ENCODE measurements around the gene DPY19L3. TPM values are rescaled to one million over a fixed set of nuclear protein-coding genes. Genes with fewer than 3 reads are reported as not detected.
A peak's percentile ranks its signal among the peaks of the same experiment; 100 is the strongest.
"Not testable (repeated sequence)": the region's sequence is repeated elsewhere in the genome, so short reads cannot be mapped to it uniquely, and the experiment has no call there.

The DPY19L3 gene, protein sequence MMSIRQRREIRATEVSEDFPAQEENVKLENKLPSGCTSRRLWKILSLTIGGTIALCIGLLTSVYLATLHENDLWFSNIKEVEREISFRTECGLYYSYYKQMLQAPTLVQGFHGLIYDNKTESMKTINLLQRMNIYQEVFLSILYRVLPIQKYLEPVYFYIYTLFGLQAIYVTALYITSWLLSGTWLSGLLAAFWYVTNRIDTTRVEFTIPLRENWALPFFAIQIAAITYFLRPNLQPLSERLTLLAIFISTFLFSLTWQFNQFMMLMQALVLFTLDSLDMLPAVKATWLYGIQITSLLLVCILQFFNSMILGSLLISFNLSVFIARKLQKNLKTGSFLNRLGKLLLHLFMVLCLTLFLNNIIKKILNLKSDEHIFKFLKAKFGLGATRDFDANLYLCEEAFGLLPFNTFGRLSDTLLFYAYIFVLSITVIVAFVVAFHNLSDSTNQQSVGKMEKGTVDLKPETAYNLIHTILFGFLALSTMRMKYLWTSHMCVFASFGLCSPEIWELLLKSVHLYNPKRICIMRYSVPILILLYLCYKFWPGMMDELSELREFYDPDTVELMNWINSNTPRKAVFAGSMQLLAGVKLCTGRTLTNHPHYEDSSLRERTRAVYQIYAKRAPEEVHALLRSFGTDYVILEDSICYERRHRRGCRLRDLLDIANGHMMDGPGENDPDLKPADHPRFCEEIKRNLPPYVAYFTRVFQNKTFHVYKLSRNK
- 6.5 TPM for total RNA-seq
- long read RNA-seq, full-length matches to known transcripts, result 1 of 2 reads
- long read RNA-seq, partial matches to known transcripts, result 0 of 2 reads
- long read RNA-seq, other reads (novel, unspliced or antisense), result 1 of 2 reads

DNA sequence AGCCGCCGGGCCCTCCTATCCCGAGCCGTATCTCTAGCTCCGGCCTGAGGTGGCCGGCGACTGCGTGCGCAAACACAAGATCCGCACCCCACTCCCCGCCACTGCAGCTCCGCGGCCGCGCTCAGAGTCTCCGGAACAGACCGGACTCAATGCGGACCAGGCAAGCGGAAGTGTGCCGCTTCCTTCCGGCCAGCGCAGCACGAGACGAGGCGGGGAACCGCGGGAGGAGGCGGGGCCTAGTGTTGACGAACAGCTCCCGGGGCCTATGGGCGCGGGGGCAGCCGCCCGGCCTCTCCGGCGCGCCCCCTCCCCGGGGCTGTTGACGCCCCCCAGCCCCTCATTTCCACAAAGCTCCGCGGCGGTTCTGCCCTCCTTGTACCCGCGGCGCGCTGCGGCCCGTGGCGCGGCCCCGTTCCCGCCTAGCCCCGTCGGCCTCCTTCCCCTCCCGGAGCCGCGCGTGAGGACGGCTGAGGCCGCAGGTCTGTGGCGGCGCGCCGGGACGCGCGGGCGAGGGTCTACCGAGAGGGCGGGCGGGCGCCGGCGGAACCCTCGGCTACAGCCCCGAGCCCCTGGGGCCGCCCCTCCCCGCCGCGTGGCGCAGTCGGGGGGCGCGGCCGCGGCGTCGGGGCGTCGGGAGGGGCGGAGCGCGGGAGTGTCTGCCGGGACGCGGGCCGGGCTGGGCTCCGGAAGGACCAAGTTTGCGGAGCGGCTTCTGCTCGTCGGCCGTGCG is at the start of gene DPY19L3:
Gene DPY19L3, plus strand, starts transcription at position 340 of the 730 bp plus-strand sequence. CDS start 2,484 bp downstream, outside the sequence.
- intact Hi-C loops (cut with DNase I), result loop anchor here (10.0 kb wide), 1 partner anchor 61 kb away; the partner anchor contains the start of gene ZNF507
- ATAC-seq (ENCODE audit: poor library complexity), result peak; percentile 99
- peak; percentile 98 for DNase-seq

DNA sequence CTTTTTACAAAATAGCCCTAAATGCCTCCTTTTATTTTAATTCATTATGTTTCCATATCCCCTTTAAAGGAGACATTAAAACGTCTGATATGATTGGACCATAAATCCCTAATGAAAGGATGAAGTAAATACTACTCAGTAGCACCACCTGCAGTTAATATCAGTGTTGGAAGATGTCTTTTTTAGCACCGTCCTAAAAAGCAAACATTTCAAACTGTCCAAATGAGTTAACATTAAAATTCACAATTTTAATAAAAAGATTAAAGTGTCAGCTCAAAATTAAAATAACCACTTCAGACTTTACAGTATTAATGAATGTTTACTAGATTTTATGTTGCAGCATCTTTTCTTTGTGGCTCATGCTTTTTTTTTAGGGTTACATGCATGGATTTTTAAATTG is 47.9 kb upstream of the DPY19L3 start:
- intact Hi-C loops (cut with DNase I), result no loop called here
- DNase-seq (no peak), ATAC-seq (ENCODE audit: poor library complexity) (no peak)

DNA sequence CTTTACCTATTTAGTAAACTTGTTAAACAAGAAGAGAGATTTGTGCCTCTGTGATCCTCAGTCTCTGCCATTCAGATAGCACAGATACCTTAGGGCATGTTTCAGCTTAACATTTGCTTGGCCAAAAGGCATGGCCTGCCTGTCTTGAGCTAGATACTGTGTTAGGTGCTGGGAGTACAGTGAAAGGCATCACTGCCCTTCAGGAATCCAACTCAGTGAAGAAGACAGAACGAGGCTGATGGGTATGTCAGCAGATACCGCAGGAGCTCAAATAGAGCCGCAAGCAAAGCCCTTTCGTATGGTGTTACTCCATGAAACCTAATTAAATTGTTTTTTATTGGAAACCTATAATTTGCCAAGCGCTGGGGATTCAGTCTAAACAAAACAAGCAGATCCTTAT is 47.2 kb upstream of the DPY19L3 start:
- DNase-seq (no peak), ATAC-seq (ENCODE audit: poor library complexity) (no peak)
- intact Hi-C loops (cut with DNase I), result no loop called here

DNA sequence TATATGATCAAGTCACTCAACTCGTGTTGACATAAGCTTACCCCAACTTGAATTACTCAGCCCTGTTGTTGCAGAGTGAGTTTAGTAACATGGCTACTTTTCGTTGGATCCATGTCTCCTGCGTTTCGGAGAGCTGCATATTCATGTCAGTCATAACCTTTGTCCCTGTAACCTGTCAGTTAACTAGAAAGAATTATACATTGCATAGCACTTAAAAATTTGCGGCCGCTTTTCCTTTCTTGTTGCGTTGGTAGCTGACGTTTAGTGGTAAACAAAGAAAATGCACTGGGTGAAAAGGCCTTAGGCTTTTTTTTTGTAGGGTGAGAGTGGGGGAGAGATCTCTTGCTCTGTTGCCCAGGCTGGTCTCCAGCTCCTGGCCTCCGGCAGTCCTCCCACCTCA is 46.0 kb upstream of the DPY19L3 start:
- intact Hi-C loops (cut with DNase I), result no loop called here
- ATAC-seq (ENCODE audit: poor library complexity), result no peak
- no peak for DNase-seq

DNA sequence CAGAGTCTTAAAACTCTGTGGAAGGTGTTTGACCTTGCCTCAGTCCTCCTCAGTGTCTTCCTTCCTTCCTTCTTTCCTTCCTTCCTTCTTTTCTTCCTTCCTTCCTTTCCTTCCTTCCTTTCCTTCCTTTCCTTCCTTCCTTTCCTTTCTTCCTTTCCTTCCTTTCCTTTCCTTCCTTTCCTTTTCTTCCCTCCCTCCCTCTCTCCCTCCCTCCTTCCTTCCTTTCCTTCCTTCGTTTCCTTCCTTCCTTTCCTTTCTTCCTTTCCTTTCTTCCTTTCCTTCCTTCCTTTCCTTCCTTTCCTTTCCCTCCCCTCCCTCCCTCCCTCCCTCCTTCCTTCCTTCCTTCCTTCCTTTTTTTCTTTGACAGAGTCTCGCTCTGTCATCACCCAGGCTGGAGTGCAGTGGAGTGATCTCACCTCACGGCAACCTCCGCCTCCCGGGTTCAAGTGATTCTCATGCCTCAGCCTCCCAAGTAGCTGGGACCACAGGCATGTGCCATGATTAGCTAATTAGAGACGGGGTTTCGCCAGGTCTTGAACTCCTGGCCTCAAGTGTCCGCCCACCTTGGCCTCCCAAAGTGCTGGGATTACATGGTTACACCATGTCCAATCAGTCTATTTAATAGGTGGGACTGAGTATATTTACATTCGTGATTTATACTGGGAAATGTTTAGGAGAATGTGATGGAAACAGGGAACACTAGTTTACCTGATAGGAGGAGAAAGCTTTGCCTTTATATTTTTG is 43.8 kb upstream of the DPY19L3 start:
- ATAC-seq (ENCODE audit: poor library complexity) (no peak), DNase-seq (no peak)
- intact Hi-C loops (cut with DNase I), result no loop called here

DNA sequence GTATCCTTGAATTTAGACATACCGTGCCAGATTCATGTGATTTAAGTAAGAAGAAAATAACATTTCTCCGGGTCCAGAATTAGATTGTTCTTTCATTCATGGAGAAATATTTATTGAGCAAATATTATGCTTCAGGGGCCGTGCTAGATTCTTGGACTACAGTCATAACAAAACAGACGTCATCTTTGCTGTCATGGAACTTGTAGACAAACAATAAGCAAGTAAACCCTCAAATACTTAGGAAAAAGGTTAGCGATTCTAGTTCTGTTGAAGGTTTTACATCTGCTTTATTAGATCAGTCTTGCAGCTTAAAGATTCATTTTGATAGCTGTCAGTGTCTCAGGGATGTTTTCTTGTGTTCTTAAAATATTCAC is 43.3 kb upstream of the DPY19L3 start:
- intact Hi-C loops (cut with DNase I), result no loop called here
- no peak for DNase-seq

DNA sequence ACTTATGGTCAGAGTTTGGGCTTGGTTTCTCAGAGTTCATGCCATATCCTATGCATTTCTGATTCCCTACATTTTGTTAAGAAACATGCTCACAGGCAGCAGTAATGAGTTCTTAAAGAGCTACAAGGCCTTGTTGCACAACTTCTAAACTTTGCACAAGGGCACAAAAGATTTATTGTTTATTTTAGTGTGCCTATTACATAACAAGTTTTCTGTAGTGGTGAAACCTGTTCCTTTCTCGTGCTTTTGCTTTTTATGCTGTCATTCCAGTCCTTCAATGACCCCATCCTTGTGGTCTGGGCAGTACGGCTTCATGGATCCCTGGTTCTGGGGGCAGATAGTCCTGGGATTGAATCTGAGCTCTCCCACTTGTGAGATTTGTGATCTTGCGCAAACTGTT is 42.4 kb upstream of the DPY19L3 start:
- ATAC-seq (ENCODE audit: poor library complexity), result peak; percentile 73
- no peak for DNase-seq
- intact Hi-C loops (cut with DNase I), result no loop called here

More for the DNA sequence above, 43.3 kb upstream of the DPY19L3 start:
- no peak for ATAC-seq (ENCODE audit: poor library complexity)

DNA sequence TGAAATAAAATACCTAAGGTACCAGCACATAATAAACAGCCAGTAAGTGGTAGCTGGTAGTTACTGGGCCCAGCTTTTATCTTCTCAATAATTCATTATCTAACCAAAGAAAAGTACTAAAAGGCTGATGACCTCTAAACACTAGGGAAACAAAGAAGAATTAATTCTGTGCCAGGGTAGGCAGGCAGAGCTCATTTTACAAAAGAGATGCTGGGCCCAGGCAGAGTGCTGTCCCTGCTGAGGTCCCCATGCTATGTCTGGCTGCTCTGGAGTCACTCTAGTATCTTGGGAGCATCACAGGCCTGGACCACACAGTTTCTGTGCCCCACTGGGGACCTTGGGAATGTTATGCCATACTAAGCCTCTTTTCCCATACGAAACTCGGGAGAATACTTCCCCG is 41.9 kb upstream of the DPY19L3 start:
- ATAC-seq (ENCODE audit: poor library complexity), result peak; percentile 30
- DNase-seq, result no peak
- intact Hi-C loops (cut with DNase I), result no loop called here

DNA sequence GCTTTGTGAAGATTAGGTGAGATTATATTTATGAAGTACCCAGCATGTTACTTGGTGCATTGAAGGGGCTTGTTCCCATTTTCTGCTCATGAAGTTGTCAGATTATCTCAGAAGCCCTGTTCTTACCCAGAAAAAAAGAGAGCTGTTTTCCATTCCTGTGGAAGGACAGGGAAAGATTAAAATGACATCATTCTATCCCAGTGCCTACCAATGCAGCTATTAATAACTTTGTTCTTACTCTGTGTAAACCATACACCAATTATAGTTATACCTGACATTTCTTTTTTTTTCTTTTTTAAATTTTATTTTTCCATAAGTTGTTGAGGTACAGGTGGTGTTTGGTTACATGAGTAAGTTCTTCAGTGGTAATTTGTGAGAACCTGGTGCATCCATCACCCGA is 41.5 kb upstream of the DPY19L3 start:
- ATAC-seq (ENCODE audit: poor library complexity), result peak; percentile 64
- no peak for DNase-seq
- intact Hi-C loops (cut with DNase I), result no loop called here

DNA sequence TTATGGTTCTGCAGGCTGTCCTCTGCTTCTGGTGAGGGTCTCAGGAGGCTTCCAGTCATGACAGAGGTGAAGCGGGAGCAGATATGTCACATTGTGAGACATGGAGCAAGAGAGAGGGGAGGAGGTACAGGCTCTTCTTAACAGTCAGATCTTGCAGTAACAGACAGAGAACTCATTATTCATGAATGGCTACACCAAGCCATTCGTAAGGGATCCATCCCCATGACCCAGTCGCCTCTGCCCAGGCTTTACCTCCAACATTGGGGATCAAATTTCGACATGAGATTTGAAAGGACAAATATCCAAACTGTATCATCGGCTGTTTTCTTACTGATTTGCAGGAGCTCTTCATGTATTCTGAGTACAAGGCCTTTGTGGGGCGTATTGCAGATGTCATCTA is 38.5 kb upstream of the DPY19L3 start:
- intact Hi-C loops (cut with DNase I), result no loop called here
- ATAC-seq (ENCODE audit: poor library complexity), result no peak

DNA sequence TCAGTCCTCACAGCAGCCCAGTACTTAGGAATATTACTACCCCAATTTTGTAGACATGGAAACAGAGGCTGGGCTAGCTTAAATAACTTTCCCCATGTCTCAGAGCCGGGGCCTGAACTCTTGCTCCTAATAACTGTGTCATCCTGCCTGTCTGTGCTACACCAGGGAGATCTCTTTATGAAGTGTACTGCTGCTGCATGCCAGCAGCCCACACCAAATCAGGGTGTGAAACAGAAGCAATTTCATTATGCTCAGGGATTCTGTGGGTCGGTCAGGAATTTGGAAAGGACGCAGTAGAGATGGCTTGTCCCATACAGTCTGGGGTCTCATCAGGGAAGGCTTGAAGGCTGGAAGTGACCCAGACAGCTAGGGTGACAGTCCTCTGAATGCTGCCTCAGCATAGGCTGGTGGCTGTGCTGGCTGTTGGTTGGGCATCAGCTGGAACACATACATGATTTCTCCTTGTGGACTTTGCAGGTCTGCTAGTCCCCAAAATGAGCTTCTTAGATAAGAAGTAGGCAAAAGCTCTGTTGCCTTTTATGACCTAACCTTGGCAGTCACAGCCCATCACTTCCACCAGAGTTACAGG is 37.5 kb upstream of the DPY19L3 start:
- no peak for DNase-seq
- intact Hi-C loops (cut with DNase I), result no loop called here
- ATAC-seq (ENCODE audit: poor library complexity), result peak; percentile 20

More for the DNA sequence above, 38.5 kb upstream of the DPY19L3 start:
- no peak for DNase-seq

DNA sequence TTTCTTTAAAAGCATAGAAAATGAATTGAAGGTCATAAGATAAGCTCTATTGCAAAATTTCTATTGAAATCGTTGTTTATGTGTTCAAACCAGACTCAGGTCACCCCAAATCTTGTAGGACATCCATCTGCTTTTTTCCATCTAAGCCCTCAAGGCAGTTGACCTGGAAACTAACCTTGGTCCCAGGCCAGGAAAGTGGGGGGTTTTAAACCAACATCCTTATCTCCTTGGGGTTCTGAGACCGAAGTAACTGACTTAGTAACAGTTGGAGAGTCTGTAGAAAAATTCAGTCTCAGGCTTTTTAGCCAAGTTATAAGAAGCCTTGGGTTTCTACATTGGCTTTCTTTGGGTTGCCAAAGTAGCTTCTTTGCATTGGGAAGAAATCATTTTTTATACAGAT is 36.8 kb upstream of the DPY19L3 start:
- intact Hi-C loops (cut with DNase I), result no loop called here
- DNase-seq (no peak), ATAC-seq (ENCODE audit: poor library complexity) (no peak)

DNA sequence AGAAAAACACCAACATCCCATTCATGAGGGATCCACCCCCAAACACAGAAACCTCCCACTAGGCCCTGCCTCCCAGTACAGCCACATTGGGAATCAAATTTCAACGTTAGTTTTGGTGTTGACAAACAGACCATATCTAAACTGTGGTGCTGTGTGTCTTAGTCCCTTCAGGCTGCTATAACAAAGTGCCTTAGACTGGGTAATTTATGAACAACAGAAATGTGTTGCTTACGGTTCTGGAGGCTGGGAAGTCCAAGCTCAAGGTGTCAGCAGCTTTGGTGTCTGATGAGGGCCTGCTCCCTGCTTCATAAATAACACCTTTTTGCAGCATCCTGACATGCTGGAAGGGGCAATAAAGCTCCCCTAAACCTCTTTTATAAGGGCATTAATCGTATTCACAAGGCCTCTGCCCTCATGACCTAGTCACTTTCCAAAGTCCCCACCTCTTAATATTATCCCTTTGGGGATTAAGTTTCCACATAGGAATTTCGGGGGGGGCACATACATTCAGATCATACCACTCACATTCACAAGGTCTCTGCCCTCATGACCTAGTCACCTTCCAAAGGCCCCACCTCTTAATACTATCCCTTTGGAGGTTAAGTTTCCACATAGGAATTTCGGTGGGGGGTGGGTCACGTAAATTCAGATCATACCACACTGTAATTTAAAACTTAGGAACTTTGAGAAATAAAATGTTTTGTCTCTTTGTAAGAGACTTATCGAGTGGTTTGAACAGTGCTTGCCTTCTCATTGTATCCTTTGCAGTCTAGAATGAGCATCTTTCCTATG is 32.6 kb upstream of the DPY19L3 start:
- intact Hi-C loops (cut with DNase I), result no loop called here
- DNase-seq, result no peak
- ATAC-seq (ENCODE audit: poor library complexity), result no peak

DNA sequence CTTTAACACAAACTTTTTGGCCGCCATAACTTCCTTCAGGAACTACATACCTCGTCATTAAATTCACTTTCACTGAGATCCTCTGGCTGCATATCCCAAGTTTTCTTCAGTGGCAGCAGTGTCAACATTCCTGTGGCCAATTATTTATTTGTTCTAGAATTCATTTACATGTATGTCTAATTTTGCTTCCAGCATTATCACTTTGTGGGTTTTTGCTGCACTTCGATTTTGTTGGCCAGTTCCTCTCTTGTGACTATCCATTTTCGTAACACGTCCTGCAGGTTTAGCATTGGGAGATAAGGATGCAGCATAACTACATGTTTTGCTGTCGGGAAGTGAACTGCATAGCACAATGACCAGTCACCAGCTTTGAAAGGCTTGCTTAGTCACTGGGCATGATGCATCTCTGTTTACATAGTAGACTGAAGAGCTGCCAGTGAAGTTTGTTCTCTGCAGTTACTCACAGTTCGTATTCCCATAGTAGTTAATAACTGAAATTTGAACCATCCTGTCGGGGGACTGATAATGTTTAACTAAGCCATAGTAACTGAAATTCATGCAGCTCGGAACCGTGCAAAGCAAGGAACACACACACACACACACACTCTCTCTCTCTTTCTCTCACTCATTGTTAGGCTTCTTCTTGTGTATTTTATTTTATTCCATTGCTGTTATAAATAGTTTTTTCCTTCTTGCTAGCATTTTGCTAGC is 31.8 kb upstream of the DPY19L3 start:
- no peak for DNase-seq
- peak; percentile 90 for ATAC-seq (ENCODE audit: poor library complexity)
- intact Hi-C loops (cut with DNase I), result no loop called here

DNA sequence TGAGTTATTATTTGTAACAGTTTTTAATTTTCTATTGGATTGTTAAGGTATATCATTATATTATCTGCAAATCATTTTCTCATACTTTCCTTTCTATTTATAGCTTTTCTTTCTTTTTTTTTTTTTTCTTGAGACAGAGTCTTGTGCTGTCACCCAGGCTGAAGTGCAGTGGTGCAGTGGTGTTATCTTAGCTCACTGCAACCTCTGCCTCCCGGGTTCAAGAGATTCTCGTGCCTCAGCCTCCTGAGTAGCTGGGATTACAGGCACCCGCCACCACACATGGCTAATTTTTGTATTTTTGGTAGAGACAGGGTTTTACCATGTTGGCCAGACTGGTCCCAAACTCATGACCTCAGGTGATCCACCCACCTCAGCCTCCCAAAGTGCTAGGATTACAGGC is 31.2 kb upstream of the DPY19L3 start:
- intact Hi-C loops (cut with DNase I); DNase-seq; ATAC-seq (ENCODE audit: poor library complexity): not testable (repeated sequence)

DNA sequence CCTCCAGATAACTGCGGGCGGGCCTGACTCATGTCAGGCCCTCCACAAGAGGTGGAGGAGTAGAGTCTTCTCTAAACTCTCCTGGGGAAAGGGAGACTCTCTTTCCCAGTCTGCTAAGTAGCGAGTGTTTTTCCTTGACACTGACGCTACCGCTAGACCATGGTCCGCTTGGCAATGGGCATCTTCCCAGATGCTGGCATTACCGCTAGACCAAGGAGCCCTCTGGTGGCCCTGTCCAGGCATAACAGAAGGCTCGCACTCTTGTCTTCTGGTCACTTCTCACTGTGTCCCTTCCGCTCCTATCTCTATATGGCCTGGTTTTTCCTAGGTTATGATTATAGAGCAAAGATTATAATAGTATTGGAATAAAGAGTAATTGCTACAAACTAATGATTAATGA is 28.5 kb upstream of the DPY19L3 start:
- intact Hi-C loops (cut with DNase I); ATAC-seq (ENCODE audit: poor library complexity); DNase-seq: not testable (repeated sequence)

DNA sequence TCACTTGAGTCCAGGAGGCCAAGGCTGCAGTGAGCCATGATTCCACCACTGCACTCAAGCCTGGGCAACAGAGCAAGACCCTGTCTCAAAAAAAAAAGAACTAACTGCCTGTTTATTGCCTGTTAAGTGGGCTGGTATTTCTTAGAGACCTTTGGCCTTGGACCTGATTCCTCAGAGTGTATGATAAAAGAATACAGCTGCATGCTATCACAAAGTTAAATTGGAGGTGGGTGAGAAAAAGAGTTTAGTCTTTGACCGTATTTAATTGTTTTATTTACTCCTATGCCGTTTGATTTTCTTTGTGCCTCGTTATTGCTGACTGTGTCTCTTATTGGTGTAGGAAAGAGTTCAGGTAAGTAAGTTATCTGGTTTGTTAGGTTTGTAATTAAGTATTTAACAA is 25.3 kb upstream of the DPY19L3 start:
- intact Hi-C loops (cut with DNase I), result no loop called here
- ATAC-seq (ENCODE audit: poor library complexity) (no peak), DNase-seq (no peak)
